GM12878 (cell line): ENCODE data around the gene VCPKMT. TPM values are rescaled to one million over a fixed set of nuclear protein-coding genes. Genes with fewer than 3 reads are reported as not detected.

Experiments used
- ATAC-seq: fragments of 200-7000 bp; cut with Tn5 transposase; 3 replicates; pipeline ENCODE4 v1.9.1; 2020; ENCODE audit warnings: mild to moderate bottlenecking, moderate library complexity
- BruUV-seq: library from RNA; stranded (reverse); fragments of 400-500 nt; replicated peaks from 2 replicates; lab custom pipeline; 2021; lab: Mats Ljungman, UMichigan
- CTCF ChIA-PET: fragments of 300-600 bp; sonication (Branson Sonifier 250); formaldehyde crosslinking; extraction: SDS; loops from one replicate; lab custom pipeline; 2021; ENCODE audit warnings: inconsistent platforms; lab: Yijun Ruan, JAX
- POLR2A ChIA-PET: fragments of 350-600 bp; formaldehyde crosslinking; extraction: SDS; loops from one replicate; lab custom pipeline; 2021; ENCODE audit warnings: inconsistent platforms; lab: Charles Lee
- RAD21 ChIA-PET: fragments of 300-600 bp; sonication (Branson Sonifier 250); formaldehyde crosslinking; loops from one replicate; lab custom pipeline; 2023; ENCODE audit warnings: antibody characterized with exemption; ENCODE audit not compliant: unreplicated experiment; lab: Charles Lee
- SMC1A ChIA-PET: fragments of 300-600 bp; sonication (Branson Sonifier 250); formaldehyde crosslinking; loops from one replicate; lab custom pipeline; 2023; ENCODE audit not compliant: unreplicated experiment, uncharacterized antibody; lab: Charles Lee
- DNase-seq: peaks from one replicate; pipeline ENCODE4 v3.0.0-alpha.2; 2011; ENCODE audit warnings: low read depth, low spot score
- FAIRE-seq: peaks from 3 replicates; lab custom pipeline; 2011; peaks lifted over from hg19 to GRCh38; lab: Jason Lieb, UNC
- H2AFZ ChIP-seq: 2 replicates; pipeline ENCODE4 v1.6.0; 2011; ENCODE audit warnings: low read depth, low read length, control low read depth; ENCODE audit not compliant: control insufficient read depth
- H3K27ac ChIP-seq: 2 replicates; pipeline ENCODE4 v1.5.1; 2011; ENCODE audit warnings: control low read depth; ENCODE audit not compliant: control insufficient read depth, insufficient read depth
- H3K27me3 ChIP-seq, 2 experiments: replicated peaks in 1 of 2; 2 replicates each; pipeline versions ENCODE4 v1.6.0 to v1.6.1; 2011; ENCODE audit warnings: low read length in 1 of 2; ENCODE audit not compliant: control insufficient read depth in 2 of 2, insufficient read depth in 2 of 2
- H3K36me3 ChIP-seq, 2 experiments: 2 replicates each; pipeline ENCODE4 v1.5.1; 2011; ENCODE audit warnings: low read length in 1 of 2; ENCODE audit not compliant: control insufficient read depth in 2 of 2, insufficient read depth in 2 of 2
- H3K4me1 ChIP-seq: 2 replicates; pipeline ENCODE4 v1.6.1; 2011; ENCODE audit warnings: mild to moderate bottlenecking, low read length, moderate library complexity, mixed read lengths; ENCODE audit not compliant: control insufficient read depth, insufficient read depth
- H3K4me2 ChIP-seq: 2 replicates; pipeline ENCODE4 v1.6.0; 2011; ENCODE audit warnings: control low read depth; ENCODE audit not compliant: control insufficient read depth, insufficient read depth
- H3K4me3 ChIP-seq: fragments of 200-600 bp; sonication (generic); 2 replicates; pipeline ENCODE4 v1.5.1; 2016
- H3K79me2 ChIP-seq: 2 replicates; pipeline ENCODE4 v1.6.0; 2011; ENCODE audit warnings: low read length; ENCODE audit not compliant: control insufficient read depth, insufficient read depth
- H3K9ac ChIP-seq: 2 replicates; pipeline ENCODE4 v1.8.0; 2011; ENCODE audit warnings: low read length, control low read depth, mixed read lengths; ENCODE audit not compliant: control insufficient read depth, insufficient read depth
- H3K9me3 ChIP-seq: replicated peaks from 3 replicates; pipeline ENCODE4 v1.5.1; 2011; ENCODE audit warnings: mild to moderate bottlenecking, low read length; ENCODE audit not compliant: control insufficient read depth, insufficient read depth
- H4K20me1 ChIP-seq: 2 replicates; pipeline ENCODE4 v1.6.0; 2011; ENCODE audit not compliant: control insufficient read depth, insufficient read depth
- POLR2AphosphoS5 ChIP-seq: IDR thresholded peaks from 2 replicates; pipeline ENCODE4 v1.6.1; 2011; ENCODE audit warnings: mild to moderate bottlenecking, low read length, inconsistent platforms
- WGBS: methylation state at CpG from one replicate; pipeline ENCODE4 v1.1.6; 2016; ENCODE audit warnings: low lambda C conversion rate; ENCODE audit not compliant: insufficient replicate concordance, insufficient coverage; ENCODE audit errors: missing lambda C conversion rate; 5-methylcytosine and 5-hydroxymethylcytosine counted together
- in situ Hi-C: fragments of 300-500 bp; cut with MboI; formaldehyde crosslinking; loops from 9 replicates; pipeline ENCODE4 v1.14.3; 2018; ENCODE audit warnings: mixed read lengths
- intact Hi-C: fragments of 100-400 bp; cut with micrococcal nuclease; formaldehyde crosslinking; loops from one replicate; pipeline ENCODE4 v1.14.2; 2022; ENCODE audit not compliant: unreplicated experiment
- polyA plus RNA-seq, 11 experiments: library from polyadenylated mRNA; depleted of rRNA in 4 of 11; unstranded in 6 of 11; stranded (reverse) in 5 of 11; fragments of >200 nt; fragmentation: Nextera tagmentation in 4 of 11; fragmentation: Illumina TruSeq in 1 of 11; extraction: Ambion mirVana in 4 of 11; extraction: Trizol in 1 of 11; gene quantifications; 1 replicate in 1 of 11; 2 replicates in 10 of 11; pipeline versions ENCODE4 v1.2.1 to v1.2.3, GENCODE V29; 2011 to 2016; ENCODE audit warnings: inconsistent platforms in 2 of 11, missing spikeins in 2 of 11, low read depth in 1 of 11
- total RNA-seq, 4 experiments: library from RNA; depleted of rRNA in 3 of 4; stranded (reverse); fragments of >200 nt in 3 of 4; fragmentation: Illumina TruSeq in 1 of 4; extraction: Trizol in 1 of 4; gene quantifications; 2 replicates each; pipeline versions ENCODE4 v1.2.1 to v1.2.3, GENCODE V29; 2013 to 2021
- TF ChIP-seq, protein P1 (sequence below): fragments of 450-650 bp; IDR thresholded peaks from 2 replicates; pipeline ENCODE4 v1.6.1; 2018; ENCODE audit warnings: borderline replicate concordance, mild to moderate bottlenecking; ENCODE audit not compliant: partially characterized antibody

VCPKMT gene
- total and polyA plus RNA-seq, 10 of the 15 experiments (the other 5 are each of a cell fraction or from before 2014, with no cell fraction given): 8.5 to 18.4 (median 12.8) TPM

GRCh38 chr14:50106178-50106577, 10.2 kb downstream of the VCPKMT start:
- no peak for ATAC-seq
- peaks cover 3% of the 10 kb centered on the region; the same call in 1 of the 3 replicates for H3K9me3 ChIP-seq
- no peak overlapping the region for H3K27ac ChIP-seq
- no peaks in the 10 kb centered on the region for H4K20me1 ChIP-seq
- ChIA-PET POLR2A (interaction anchor here (0.5 to 1.3 kb wide), 3 partner anchors 177 to 244 kb away, joined by 3 read pairs; no protein-coding TSS in a partner anchor), CTCF (interaction anchor here (0.5 to 13.7 kb wide), 6 partner anchors 68 to 511 kb away, joined by 3 to 243 read pairs (median 14); partner anchors contain the start of gene NEMF), RAD21 (interaction anchor here (0.9 to 3.2 kb wide), 5 partner anchors 10 to 254 kb away, joined by 3 to 24 read pairs (median 3); partner anchors contain the start of genes NEMF and VCPKMT), SMC1A (interaction anchor here (1.0 to 4.1 kb wide), 5 partner anchors 226 to 253 kb away, joined by 3 to 28 read pairs (median 4); partner anchors contain the start of gene NEMF)
- no peak for DNase-seq
- H3K79me2 ChIP-seq: peaks cover 7% of the 10 kb centered on the region
- H2AFZ ChIP-seq: no peak overlapping the region
- in situ Hi-C loops: no loop called here
- 60% methylated on average over 4 of the region's 4 CpGs for WGBS
- H3K4me1 ChIP-seq: peaks cover 11% of the 10 kb centered on the region
- no peak overlapping the region for H3K9ac ChIP-seq
- intact Hi-C loops: no loop called here
- no TSS peak for BruUV-seq
- no peaks in the 10 kb centered on the region for H3K27me3 ChIP-seq
- no peak overlapping the region for H3K4me3 ChIP-seq
- FAIRE-seq: no peak
- no peak overlapping the region for H3K4me2 ChIP-seq
- peaks cover 0 to 17% of the 10 kb centered on the region in 2 experiments; a peak in 3 of 4 replicates for H3K36me3 ChIP-seq
- TF ChIP-seq POLR2AphosphoS5: peak; percentile 12; the same call in 1 of the 2 replicates
- TF ChIP-seq, protein P1, sequence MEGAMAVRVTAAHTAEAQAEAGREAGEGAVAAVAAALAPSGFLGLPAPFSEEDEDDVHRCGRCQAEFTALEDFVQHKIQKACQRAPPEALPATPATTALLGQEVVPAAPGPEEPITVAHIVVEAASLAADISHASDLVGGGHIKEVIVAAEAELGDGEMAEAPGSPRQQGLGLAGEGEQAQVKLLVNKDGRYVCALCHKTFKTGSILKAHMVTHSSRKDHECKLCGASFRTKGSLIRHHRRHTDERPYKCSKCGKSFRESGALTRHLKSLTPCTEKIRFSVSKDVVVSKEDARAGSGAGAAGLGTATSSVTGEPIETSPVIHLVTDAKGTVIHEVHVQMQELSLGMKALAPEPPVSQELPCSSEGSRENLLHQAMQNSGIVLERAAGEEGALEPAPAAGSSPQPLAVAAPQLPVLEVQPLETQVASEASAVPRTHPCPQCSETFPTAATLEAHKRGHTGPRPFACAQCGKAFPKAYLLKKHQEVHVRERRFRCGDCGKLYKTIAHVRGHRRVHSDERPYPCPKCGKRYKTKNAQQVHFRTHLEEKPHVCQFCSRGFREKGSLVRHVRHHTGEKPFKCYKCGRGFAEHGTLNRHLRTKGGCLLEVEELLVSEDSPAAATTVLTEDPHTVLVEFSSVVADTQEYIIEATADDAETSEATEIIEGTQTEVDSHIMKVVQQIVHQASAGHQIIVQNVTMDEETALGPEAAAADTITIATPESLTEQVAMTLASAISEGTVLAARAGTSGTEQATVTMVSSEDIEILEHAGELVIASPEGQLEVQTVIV: no peak
